GM13977 (cell line): ENCODE measurements around the gene SPATA33.
A peak's percentile ranks its signal among the peaks of the same experiment; 100 is the strongest.
"Not testable (repeated sequence)": the region's sequence is repeated elsewhere in the genome, so short reads cannot be mapped to it uniquely, and the experiment has no call there.

Experiments used
- DNase-seq: peaks from one replicate; pipeline ENCODE4 v3.0.0; 2012; ENCODE audit warnings: low spot score
- in situ Hi-C: fragments of 300-500 bp; cut with MboI; formaldehyde crosslinking; loops from one replicate; pipeline ENCODE4 v1.12.0; 2022; ENCODE audit warnings: low sequenced_read_pairs, low pct_unique_long_range_greater_than_20kb, mixed read lengths, inconsistent platforms; ENCODE audit not compliant: unreplicated experiment
- TF ChIP-seq, protein P1 (sequence below): IDR thresholded peaks from 2 replicates; pipeline ENCODE4 v1.5.1; 2012; ENCODE audit warnings: mild to moderate bottlenecking, control low read depth; ENCODE audit not compliant: insufficient read depth; ENCODE audit errors: extremely low read depth, missing control alignments

Gene SPATA33

DNA sequence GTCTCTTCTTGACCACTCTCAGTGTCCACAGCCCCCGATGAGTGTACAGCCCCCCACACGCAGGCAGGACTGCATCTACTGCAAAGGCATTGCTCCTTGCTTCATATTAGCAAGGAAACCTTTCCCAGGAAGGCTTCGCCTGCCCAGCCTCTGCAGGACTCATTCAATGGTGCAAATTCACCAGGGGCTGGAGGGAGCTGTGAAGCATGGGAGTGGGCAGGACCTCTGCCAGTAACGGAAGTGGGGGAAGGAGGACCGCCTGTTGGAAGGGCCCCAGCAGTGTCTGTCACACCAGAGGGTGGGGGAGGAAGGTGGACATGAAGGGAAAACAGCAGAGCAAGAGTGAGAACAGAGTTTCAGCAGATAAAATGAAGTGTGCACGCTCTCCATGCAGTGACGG lies 2.5 kb downstream of the SPATA33 start:
- no peak for DNase-seq
- in situ Hi-C loops = no loop called here
- TF ChIP-seq, protein P1, sequence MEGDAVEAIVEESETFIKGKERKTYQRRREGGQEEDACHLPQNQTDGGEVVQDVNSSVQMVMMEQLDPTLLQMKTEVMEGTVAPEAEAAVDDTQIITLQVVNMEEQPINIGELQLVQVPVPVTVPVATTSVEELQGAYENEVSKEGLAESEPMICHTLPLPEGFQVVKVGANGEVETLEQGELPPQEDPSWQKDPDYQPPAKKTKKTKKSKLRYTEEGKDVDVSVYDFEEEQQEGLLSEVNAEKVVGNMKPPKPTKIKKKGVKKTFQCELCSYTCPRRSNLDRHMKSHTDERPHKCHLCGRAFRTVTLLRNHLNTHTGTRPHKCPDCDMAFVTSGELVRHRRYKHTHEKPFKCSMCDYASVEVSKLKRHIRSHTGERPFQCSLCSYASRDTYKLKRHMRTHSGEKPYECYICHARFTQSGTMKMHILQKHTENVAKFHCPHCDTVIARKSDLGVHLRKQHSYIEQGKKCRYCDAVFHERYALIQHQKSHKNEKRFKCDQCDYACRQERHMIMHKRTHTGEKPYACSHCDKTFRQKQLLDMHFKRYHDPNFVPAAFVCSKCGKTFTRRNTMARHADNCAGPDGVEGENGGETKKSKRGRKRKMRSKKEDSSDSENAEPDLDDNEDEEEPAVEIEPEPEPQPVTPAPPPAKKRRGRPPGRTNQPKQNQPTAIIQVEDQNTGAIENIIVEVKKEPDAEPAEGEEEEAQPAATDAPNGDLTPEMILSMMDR = no peak

DNA sequence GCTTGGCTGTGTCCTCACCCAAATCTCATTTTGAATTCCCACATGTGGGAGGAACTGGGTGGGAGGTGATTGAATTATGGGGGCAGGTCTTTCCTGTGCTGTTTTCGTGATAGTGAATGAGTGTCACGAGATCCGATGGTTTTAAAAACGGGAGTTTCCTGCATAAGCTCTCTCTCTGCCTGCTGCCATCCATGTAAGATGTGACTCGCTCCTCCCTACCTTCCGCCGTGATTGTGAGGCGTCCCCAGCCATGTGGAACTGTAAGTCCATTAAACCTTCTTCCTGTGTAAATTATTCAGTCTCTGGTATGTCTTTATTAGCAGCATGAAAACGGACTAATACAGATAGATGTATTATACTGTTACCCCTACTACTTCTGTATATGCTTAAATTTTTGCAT lies 3.6 kb downstream of the SPATA33 start:
- TF ChIP-seq, protein P1 = no peak
- no peak for DNase-seq
- in situ Hi-C loops = no loop called here

DNA sequence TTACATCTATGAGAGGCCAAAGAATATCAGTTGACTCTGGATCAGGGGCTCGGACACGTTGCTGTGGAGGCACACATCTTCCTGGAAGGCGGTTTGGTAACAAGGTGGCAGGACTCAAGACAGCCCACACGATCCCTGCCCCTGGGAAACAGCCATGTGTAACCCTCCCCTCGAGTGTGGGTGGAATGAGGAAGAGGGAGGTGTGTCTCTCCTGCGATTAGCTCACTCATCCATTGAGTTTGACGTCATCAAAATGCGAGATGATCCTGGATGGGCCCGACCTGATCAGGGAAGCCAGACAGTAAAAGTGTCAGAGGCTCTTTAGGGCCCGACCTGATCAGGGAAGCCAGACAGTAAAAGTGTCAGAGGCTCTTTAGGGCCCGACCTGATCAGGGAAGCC lies 6.6 kb downstream of the SPATA33 start:
- DNase-seq, in situ Hi-C loops: not testable (repeated sequence)

DNA sequence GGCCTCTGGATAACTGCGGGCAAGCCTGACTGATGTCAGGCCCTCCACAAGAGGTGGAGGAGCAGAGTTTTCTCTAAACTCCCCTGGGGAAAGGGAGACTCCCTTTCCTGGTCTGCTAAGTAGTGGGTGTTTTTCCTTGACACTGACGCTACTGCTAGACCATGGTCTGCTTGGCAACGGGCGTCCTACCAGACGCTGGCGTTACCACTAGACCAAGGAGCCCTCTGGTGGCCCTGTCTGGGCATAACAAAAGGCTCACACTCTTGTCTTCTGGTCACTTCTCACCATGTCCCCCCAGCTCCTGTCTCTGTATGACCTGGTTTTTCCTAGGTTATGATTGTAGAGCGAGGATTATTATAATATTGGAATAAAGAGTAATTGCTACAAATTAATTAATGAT lies 9.4 kb downstream of the SPATA33 start:
- DNase-seq, in situ Hi-C loops: not testable (repeated sequence)
- TF ChIP-seq, protein P1 = peak; percentile 44

DNA sequence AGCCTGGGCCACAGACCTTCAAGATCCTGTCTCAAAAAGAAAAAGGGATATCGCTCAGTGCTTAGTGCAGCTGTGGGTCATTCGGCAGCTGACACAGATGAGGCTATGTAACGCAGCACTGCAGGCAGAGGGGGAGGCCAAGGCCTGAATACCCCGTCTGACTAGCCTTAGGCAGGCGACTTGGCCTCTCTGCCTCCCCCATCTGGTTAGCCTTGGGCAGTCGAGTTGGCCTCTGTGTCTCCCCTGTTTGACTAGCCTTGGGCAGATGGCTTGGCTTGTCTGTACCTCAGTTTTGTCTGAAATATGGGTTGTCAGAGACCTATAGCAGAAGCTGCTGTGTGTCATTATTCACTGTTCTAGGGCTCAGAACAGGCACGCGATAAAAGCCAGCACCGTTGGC lies 10.0 kb downstream of the SPATA33 start:
- in situ Hi-C loops = no loop called here
- no peak for DNase-seq
- TF ChIP-seq, protein P1 = no peak

DNA sequence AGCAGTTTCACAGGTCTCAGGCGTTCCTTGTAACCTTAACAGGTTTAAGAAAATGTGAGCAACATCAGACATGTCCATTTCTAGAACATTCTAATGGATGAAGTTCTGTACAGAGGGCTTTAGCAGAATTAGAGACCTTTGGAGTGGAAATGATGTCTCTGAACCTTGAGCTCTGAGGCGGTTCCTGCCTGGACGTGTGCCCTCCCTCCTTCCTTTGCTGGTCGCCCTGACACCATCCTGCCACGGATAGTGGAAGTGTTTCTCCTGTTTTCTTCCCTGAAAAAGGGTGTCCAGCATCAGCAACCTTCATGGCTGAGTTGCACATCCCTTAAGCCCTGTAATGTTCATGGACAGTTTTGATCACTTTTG lies 11.1 kb downstream of the SPATA33 start:
- TF ChIP-seq, protein P1 = no peak
- no peak for DNase-seq
- in situ Hi-C loops = no loop called here

DNA sequence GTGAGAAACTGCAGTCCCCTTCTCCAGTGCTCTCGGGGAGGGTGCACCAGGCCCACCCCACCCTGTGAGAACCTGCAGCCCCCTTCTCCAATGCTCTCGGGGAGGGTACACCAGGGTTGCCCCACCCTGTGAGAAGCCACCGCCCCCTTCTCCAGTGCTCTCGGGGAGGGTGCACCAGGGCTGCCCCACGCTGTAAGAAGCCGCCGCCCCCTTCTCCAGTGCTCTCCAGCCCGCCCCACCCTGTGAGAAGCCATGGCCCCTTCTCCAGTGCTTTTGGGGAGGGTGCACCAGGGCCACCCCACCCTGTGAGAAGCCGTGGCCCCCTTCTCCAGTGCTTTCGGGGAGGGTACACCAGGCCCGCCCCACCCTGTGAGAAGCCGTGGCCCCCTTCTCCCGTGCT lies 12.1 kb downstream of the SPATA33 start:
- in situ Hi-C loops = no loop called here
- TF ChIP-seq, protein P1 = no peak
- DNase-seq = no peak
